HepG2 (cell line): ENCODE data around the gene HSF4. TPM values are rescaled to one million over a fixed set of nuclear protein-coding genes. Genes with fewer than 3 reads are reported as not detected.

ENCODE experiments used
- KLF13 ChIP-seq: sonication (generic); formaldehyde crosslinking; IDR thresholded peaks from 2 replicates; pipeline ENCODE4 v1.4.0; 2020; ENCODE audit warnings: mild to moderate bottlenecking, missing genetic modification reagents
- NRL ChIP-seq: sonication (generic); formaldehyde crosslinking; IDR thresholded peaks from 2 replicates; pipeline ENCODE4 v1.5.0; 2020; ENCODE audit warnings: missing genetic modification reagents, mild to moderate bottlenecking, moderate library complexity, borderline replicate concordance
- PCBP1 ChIP-seq: fragments of 200-400 bp; formaldehyde crosslinking; IDR thresholded peaks from 2 replicates; pipeline ENCODE4 v1.6.1; 2017; ENCODE audit warnings: mild to moderate bottlenecking, low read depth, low read length, borderline replicate concordance
- PHF20 ChIP-seq: sonication (generic); formaldehyde crosslinking; IDR thresholded peaks from 2 replicates; pipeline ENCODE4 v1.5.0; 2020; ENCODE audit warnings: mild to moderate bottlenecking, missing genetic modification reagents
- PLRG1 ChIP-seq: fragments of 450-650 bp; conservative IDR thresholded peaks from 2 replicates; pipeline ENCODE4 v1.6.1; 2016
- RBM22 ChIP-seq: fragments of 200-400 bp; formaldehyde crosslinking; optimal IDR thresholded peaks from 2 replicates; pipeline ENCODE3; 2017; ENCODE audit warnings: mild to moderate bottlenecking, low read length, moderate library complexity
- SMC3 ChIP-seq: IDR thresholded peaks from 2 replicates; pipeline ENCODE4 v1.6.1; 2011; ENCODE audit warnings: low read length, improper control_type of control experiment
- SP140L ChIP-seq: sonication (generic); formaldehyde crosslinking; IDR thresholded peaks from 2 replicates; pipeline ENCODE4 v1.4.0; 2020; ENCODE audit warnings: missing genetic modification reagents, borderline replicate concordance
- SPEN ChIP-seq: sonication (generic); formaldehyde crosslinking; IDR thresholded peaks from 2 replicates; pipeline ENCODE4 v1.5.1; 2020; ENCODE audit warnings: low read depth, mild to moderate bottlenecking, missing genetic modification reagents
- TEAD3 ChIP-seq: optimal IDR thresholded peaks from 2 replicates; pipeline ENCODE3; 2016; ENCODE audit warnings: borderline replicate concordance
- THYN1 ChIP-seq: sonication (generic); formaldehyde crosslinking; IDR thresholded peaks from 2 replicates; pipeline ENCODE4 v1.8.1; 2023; ENCODE audit warnings: low read depth, mild to moderate bottlenecking, moderate library complexity, missing genetic modification reagents, borderline replicate concordance
- TMF1 ChIP-seq: sonication (generic); formaldehyde crosslinking; IDR thresholded peaks from 2 replicates; pipeline ENCODE4 v1.8.1; 2022; ENCODE audit warnings: low read depth, missing genetic modification reagents
- XBP1 ChIP-seq: sonication (generic); formaldehyde crosslinking; IDR thresholded peaks from 2 replicates; pipeline ENCODE4 v1.5.0; 2020; ENCODE audit warnings: missing genetic modification reagents
- ZFP82 ChIP-seq: sonication (generic); formaldehyde crosslinking; IDR thresholded peaks from 2 replicates; pipeline ENCODE4 v1.5.1; 2020; ENCODE audit warnings: mild to moderate bottlenecking, missing genetic modification reagents, borderline replicate concordance
- ZNF232 ChIP-seq: sonication (generic); formaldehyde crosslinking; IDR thresholded peaks from 2 replicates; pipeline ENCODE4 v1.4.0; 2020; ENCODE audit warnings: missing genetic modification reagents, borderline replicate concordance
- ZNF3 ChIP-seq: IDR thresholded peaks from 2 replicates; pipeline ENCODE4 v1.7.0; 2017; ENCODE audit warnings: inconsistent platforms
- ZNF317 ChIP-seq: sonication (generic); formaldehyde crosslinking; IDR thresholded peaks from 2 replicates; pipeline ENCODE4 v1.5.0; 2020; ENCODE audit warnings: mild to moderate bottlenecking, missing genetic modification reagents
- ZNF569 ChIP-seq: sonication (generic); formaldehyde crosslinking; IDR thresholded peaks from 2 replicates; pipeline ENCODE4 v1.5.0; 2020; ENCODE audit warnings: mild to moderate bottlenecking, missing genetic modification reagents, moderate library complexity, borderline replicate concordance
- ZNF614 ChIP-seq: IDR thresholded peaks from 2 replicates; pipeline ENCODE4 v1.6.1; 2018; ENCODE audit warnings: missing biosample characterization, missing genetic modification reagents, inconsistent platforms, borderline replicate concordance
- ZNF720 ChIP-seq: sonication (generic); formaldehyde crosslinking; IDR thresholded peaks from 2 replicates; pipeline ENCODE4 v1.4.0; 2020; ENCODE audit warnings: missing genetic modification reagents
- polyA plus RNA-seq, 8 experiments: library from polyadenylated mRNA; depleted of rRNA in 3 of 8; stranded (reverse) in 7 of 8; unstranded in 1 of 8; fragments of >200 nt; fragmentation: Illumina TruSeq in 4 of 8; extraction: Trizol in 4 of 8; gene quantifications; 2 replicates each; pipeline versions ENCODE4 v1.2.1 to v1.2.3, GENCODE V29; 2011 to 2016; ENCODE audit warnings: low read depth in 4 of 8, missing spikeins in 1 of 8, mixed read lengths in 1 of 8; ENCODE audit not compliant: insufficient read depth in 1 of 8
- total RNA-seq, 5 experiments: library from RNA; depleted of rRNA; stranded (reverse); fragments of >200 nt; fragmentation: Illumina TruSeq; extraction: Trizol; gene quantifications; 2 replicates each; pipeline ENCODE4 v1.2.3, GENCODE V29; 2016; ENCODE audit warnings: low read depth in 1 of 5
- TF ChIP-seq, protein P1 (sequence below), 2 experiments: sonication (generic) in 1 of 2; formaldehyde crosslinking in 1 of 2; IDR thresholded peaks; 2 replicates each; pipeline versions ENCODE4 v1.6.1 to v1.9.0; 2014 to 2022; ENCODE audit warnings: antibody characterized with exemption in 1 of 2, borderline replicate concordance in 1 of 2, inconsistent platforms in 1 of 2, low read depth in 1 of 2, missing genetic modification reagents in 1 of 2
- TF ChIP-seq, protein P2 (sequence below): sonication (generic); formaldehyde crosslinking; IDR thresholded peaks from 2 replicates; pipeline ENCODE4 v1.8.1; 2023; ENCODE audit warnings: mild to moderate bottlenecking, inconsistent platforms, moderate library complexity, missing genetic modification reagents, borderline replicate concordance

Gene HSF4
- total and polyA plus RNA-seq, 2 of the 13 experiments (the other 11 are each of a cell fraction or from before 2014, with no cell fraction given) = 3.5 to 16.9 TPM

DNA sequence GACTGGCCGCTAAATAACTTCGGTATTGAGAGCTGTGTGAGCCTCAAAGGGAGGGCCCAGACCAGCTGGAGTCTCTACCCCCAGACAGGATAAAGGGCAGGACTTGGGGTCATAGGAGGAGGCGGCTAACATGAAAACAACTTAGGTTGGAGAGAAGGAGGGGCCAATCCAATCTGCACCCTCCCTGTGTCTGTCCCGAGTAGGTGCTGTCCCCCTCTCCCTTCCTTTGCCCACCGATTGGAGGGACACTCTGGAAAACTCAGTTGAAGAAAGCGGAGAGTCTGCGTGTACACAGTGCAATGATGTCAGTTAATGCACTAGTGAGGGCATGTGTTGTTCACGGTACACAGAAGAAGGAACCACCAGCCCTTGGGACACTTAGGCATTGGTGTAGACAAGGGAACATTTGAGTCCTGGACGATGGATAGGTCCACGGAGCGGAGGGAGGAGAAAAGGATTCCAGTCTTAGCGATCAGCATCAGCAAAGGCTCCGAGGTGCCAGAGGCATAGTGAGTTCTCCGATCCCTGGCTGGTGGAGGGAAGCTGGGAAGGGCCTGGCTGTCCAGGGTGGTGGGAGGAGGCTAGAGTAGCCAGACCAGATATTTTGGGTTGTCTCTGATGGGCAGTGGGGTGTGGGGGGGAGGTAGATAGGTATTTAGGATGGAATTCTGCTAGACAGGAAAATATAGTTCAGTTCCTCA, 6.6 kb downstream of the HSF4 start (continued):
- TF ChIP-seq, protein P1, sequence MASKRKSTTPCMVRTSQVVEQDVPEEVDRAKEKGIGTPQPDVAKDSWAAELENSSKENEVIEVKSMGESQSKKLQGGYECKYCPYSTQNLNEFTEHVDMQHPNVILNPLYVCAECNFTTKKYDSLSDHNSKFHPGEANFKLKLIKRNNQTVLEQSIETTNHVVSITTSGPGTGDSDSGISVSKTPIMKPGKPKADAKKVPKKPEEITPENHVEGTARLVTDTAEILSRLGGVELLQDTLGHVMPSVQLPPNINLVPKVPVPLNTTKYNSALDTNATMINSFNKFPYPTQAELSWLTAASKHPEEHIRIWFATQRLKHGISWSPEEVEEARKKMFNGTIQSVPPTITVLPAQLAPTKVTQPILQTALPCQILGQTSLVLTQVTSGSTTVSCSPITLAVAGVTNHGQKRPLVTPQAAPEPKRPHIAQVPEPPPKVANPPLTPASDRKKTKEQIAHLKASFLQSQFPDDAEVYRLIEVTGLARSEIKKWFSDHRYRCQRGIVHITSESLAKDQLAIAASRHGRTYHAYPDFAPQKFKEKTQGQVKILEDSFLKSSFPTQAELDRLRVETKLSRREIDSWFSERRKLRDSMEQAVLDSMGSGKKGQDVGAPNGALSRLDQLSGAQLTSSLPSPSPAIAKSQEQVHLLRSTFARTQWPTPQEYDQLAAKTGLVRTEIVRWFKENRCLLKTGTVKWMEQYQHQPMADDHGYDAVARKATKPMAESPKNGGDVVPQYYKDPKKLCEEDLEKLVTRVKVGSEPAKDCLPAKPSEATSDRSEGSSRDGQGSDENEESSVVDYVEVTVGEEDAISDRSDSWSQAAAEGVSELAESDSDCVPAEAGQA (IDR thresholded peaks at IDR 0.05; ENCODE audit: low read depth) = no peak
- TF ChIP-seq, protein P1 (CRISPR knock-in tag; IDR thresholded peaks at IDR 0.05; ENCODE audit: borderline replicate concordance) = no peak
- TF ChIP-seq ZNF3 (CRISPR knock-in tag) = no peak
- peak; percentile 28 for TF ChIP-seq TEAD3 (CRISPR knock-in tag)
- no peak for TF ChIP-seq ZNF720 (CRISPR knock-in tag)
- TF ChIP-seq SMC3 = no peak
- 0 out of 2 replicates have a peak, but pooled peaks have one; percentile 25 for TF ChIP-seq ZNF614 (CRISPR knock-in tag)
- TF ChIP-seq SP140L (CRISPR knock-in tag) = no peak
- TF ChIP-seq SPEN = no peak; the same call in 1 of the 2 replicates
- no peak for TF ChIP-seq PHF20
- TF ChIP-seq XBP1 (CRISPR knock-in tag) = no peak
- no peak for TF ChIP-seq ZNF569 (CRISPR knock-in tag)
- TF ChIP-seq ZFP82 = no peak
- TF ChIP-seq ZNF232 (CRISPR knock-in tag) = peak; percentile 48; the same call in 1 of the 2 replicates
- no peak for TF ChIP-seq RBM22
- no peak for TF ChIP-seq THYN1 (CRISPR knock-in tag)
- TF ChIP-seq NRL (CRISPR knock-in tag) = no peak
- TF ChIP-seq KLF13 (CRISPR knock-in tag) = no peak
- TF ChIP-seq, protein P2, sequence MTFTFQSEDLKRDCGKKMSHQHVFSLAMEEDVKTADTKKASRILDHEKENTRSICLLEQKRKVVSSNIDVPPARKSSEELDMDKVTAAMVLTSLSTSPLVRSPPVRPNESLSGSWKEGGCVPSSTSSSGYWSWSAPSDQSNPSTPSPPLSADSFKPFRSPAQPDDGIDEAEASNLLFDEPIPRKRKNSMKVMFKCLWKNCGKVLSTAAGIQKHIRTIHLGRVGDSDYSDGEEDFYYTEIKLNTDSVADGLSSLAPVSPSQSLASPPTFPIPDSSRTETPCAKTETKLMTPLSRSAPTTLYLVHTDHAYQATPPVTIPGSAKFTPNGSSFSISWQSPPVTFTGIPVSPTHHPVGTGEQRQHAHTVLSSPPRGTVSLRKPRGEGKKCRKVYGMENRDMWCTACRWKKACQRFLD (CRISPR knock-in tag) = no peak
- TF ChIP-seq PLRG1 = no peak
- no peak for TF ChIP-seq PCBP1
- TF ChIP-seq TMF1 (CRISPR knock-in tag) = no peak
- no peak; the same call in 1 of the 2 replicates for TF ChIP-seq ZNF317 (CRISPR knock-in tag)
